Liver (tissue), 9 donors: ENCODE results near the gene HNRNPC. TPM values are rescaled to one million over a fixed set of nuclear protein-coding genes. Genes with fewer than 3 reads are reported as not detected.

Experiments
- DNase-seq: peaks from one replicate; pipeline ENCODE4 v3.0.0-alpha.2; 2017; ENCODE audit warnings: low spot score
- H3K27ac ChIP-seq, 2 donors: one replicate each; pipeline ENCODE4 v1.7.0; 2013; ENCODE audit warnings: inconsistent platforms in 2 of 2, low read length in 2 of 2, control low read depth in 1 of 2, low read depth in 1 of 2, mild to moderate bottlenecking in 1 of 2
- H3K27me3 ChIP-seq, 4 donors: one replicate each; pipeline versions ENCODE4 v1.6.1 to v1.7.0; 2013; ENCODE audit warnings: low read length in 3 of 4, inconsistent platforms in 1 of 4, mild to moderate bottlenecking in 1 of 4, moderate library complexity in 1 of 4; ENCODE audit not compliant: control insufficient read depth in 4 of 4, insufficient read depth in 4 of 4
- H3K36me3 ChIP-seq, 4 donors: one replicate each; pipeline versions ENCODE4 v1.6.1 to v1.7.0; 2013; ENCODE audit warnings: low read length in 3 of 4, mild to moderate bottlenecking in 3 of 4, low read depth in 1 of 4, moderate library complexity in 1 of 4; ENCODE audit not compliant: control insufficient read depth in 4 of 4, insufficient read depth in 3 of 4
- H3K4me1 ChIP-seq, 4 donors: one replicate each; pipeline versions ENCODE4 v1.6.1 to v1.7.0; 2013; ENCODE audit warnings: low read length in 3 of 4, mild to moderate bottlenecking in 3 of 4, moderate library complexity in 1 of 4; ENCODE audit not compliant: control insufficient read depth in 4 of 4, insufficient read depth in 4 of 4
- H3K4me3 ChIP-seq, 3 donors: one replicate each; pipeline versions ENCODE4 v1.6.1 to v1.7.0; 2013; ENCODE audit warnings: low read length in 3 of 3, control low read depth in 1 of 3, low read depth in 1 of 3, mild to moderate bottlenecking in 1 of 3
- H3K9ac ChIP-seq, 2 donors: one replicate each; pipeline ENCODE4 v1.7.0; 2013; ENCODE audit warnings: low read length in 2 of 2, mild to moderate bottlenecking in 2 of 2, moderate library complexity in 2 of 2, control low read depth in 1 of 2, low read depth in 1 of 2
- H3K9me3 ChIP-seq, 4 donors: one replicate each; pipeline versions ENCODE4 v1.6.1 to v1.7.0; 2013; ENCODE audit warnings: low read length in 3 of 4; ENCODE audit not compliant: control insufficient read depth in 4 of 4
- ATF3 ChIP-seq: IDR thresholded peaks from 2 replicates; pipeline ENCODE4 v1.6.1; 2016; ENCODE audit warnings: antibody characterized with exemption
- CTCF ChIP-seq: fragments of 150-350 bp; IDR thresholded peaks from 2 replicates; pipeline ENCODE4 v1.5.1; 2017; ENCODE audit warnings: improper control_type of control experiment, low read depth, low read length; ENCODE audit not compliant: missing input control
- EGR1 ChIP-seq, 2 donors: IDR thresholded peaks; 2 replicates each; pipeline ENCODE4 v1.6.1; 2016 to 2018; ENCODE audit warnings: antibody characterized with exemption in 2 of 2, low read depth in 2 of 2
- FOXA1 ChIP-seq: IDR thresholded peaks from 2 replicates; pipeline ENCODE4 v1.6.1; 2016; ENCODE audit warnings: antibody characterized with exemption
- GABPA ChIP-seq, 2 donors: IDR thresholded peaks in 1 of 2; conservative IDR thresholded peaks in 1 of 2; 2 replicates each; pipeline ENCODE4 v1.6.1; 2016; ENCODE audit warnings: antibody characterized with exemption in 2 of 2, mild to moderate bottlenecking in 1 of 2, moderate library complexity in 1 of 2
- HNF4A ChIP-seq, 2 donors: conservative IDR thresholded peaks; 2 replicates each; pipeline ENCODE4 v1.6.1; 2016; ENCODE audit warnings: antibody characterized with exemption in 2 of 2, mild to moderate bottlenecking in 2 of 2
- HNF4G ChIP-seq: IDR thresholded peaks from 2 replicates; pipeline ENCODE4 v1.6.1; 2016; ENCODE audit warnings: antibody characterized with exemption
- JUND ChIP-seq, 2 donors: IDR thresholded peaks; 2 replicates each; pipeline ENCODE4 v1.6.1; 2016; ENCODE audit warnings: antibody characterized with exemption in 2 of 2
- MAX ChIP-seq: IDR thresholded peaks from 2 replicates; pipeline ENCODE4 v1.6.1; 2016; ENCODE audit warnings: antibody characterized with exemption
- NR2F2 ChIP-seq: IDR thresholded peaks from 2 replicates; pipeline ENCODE4 v1.6.1; 2016; ENCODE audit warnings: antibody characterized with exemption
- RAD21 ChIP-seq, 2 donors: IDR thresholded peaks; 2 replicates each; pipeline ENCODE4 v1.6.1; 2016; ENCODE audit warnings: antibody characterized with exemption in 2 of 2, mild to moderate bottlenecking in 2 of 2
- RXRA ChIP-seq, 2 donors: IDR thresholded peaks; 2 replicates each; pipeline ENCODE4 v1.6.1; 2017 to 2018; ENCODE audit warnings: antibody characterized with exemption in 2 of 2, mild to moderate bottlenecking in 1 of 2
- SP1 ChIP-seq: IDR thresholded peaks from 2 replicates; pipeline ENCODE4 v1.6.1; 2018; ENCODE audit warnings: antibody characterized with exemption, mild to moderate bottlenecking
- TAF1 ChIP-seq: conservative IDR thresholded peaks from 2 replicates; pipeline ENCODE4 v1.6.1; 2016; ENCODE audit warnings: antibody characterized with exemption, mild to moderate bottlenecking
- YY1 ChIP-seq: IDR thresholded peaks from 2 replicates; pipeline ENCODE4 v1.6.1; 2016; ENCODE audit warnings: antibody characterized with exemption, mild to moderate bottlenecking
- ZBTB33 ChIP-seq: IDR thresholded peaks from 2 replicates; pipeline ENCODE4 v1.6.1; 2016; ENCODE audit warnings: antibody characterized with exemption
- WGBS: extraction: QIAGEN DNeasy Blood & Tissue Kit; methylation state at CpG from one replicate; pipeline ENCODE4 v1.1.7; 2013; 5-methylcytosine and 5-hydroxymethylcytosine counted together
- polyA plus RNA-seq, 2 donors: library from polyadenylated mRNA; stranded (reverse) in 1 of 2; unstranded in 1 of 2; fragments of 200-250 nt in 1 of 2; fragments of >200 nt in 1 of 2; fragmentation: Nextera tagmentation in 1 of 2; extraction: Ambion mirVana in 1 of 2; gene quantifications; one replicate each; pipeline versions ENCODE4 v1.2.1 to v1.2.3, GENCODE V29; 2013 to 2015
- total RNA-seq, 2 donors: library from RNA; depleted of rRNA; stranded (reverse); fragments of >200 nt; gene quantifications; one replicate each; pipeline ENCODE4 v1.2.3, GENCODE V29; 2014
- TF ChIP-seq, protein P1 (sequence below): IDR thresholded peaks from 2 replicates; pipeline ENCODE4 v1.6.1; 2016; ENCODE audit warnings: antibody characterized with exemption, mild to moderate bottlenecking
- donor health status: healthy.
- donor health status: healthy.
- donor health status: healthy.
- donor health status: healthy.
- donor health status: healthy.

HNRNPC gene
- total and polyA plus RNA-seq, 4 donors, result 119 to 384 (median 270) TPM

- H3K27me3 ChIP-seq, result no peaks in the 10 kb centered on the region
- no peaks in the 10 kb centered on the region for H3K9me3 ChIP-seq
- no peak overlapping the region for H3K9ac ChIP-seq
- peaks cover 22 to 90% (median 72%) of the 10 kb centered on the region in 4 donors for H3K36me3 ChIP-seq
- H3K4me3 ChIP-seq, result no peak overlapping the region
- H3K27ac ChIP-seq, result no peak overlapping the region
- peaks cover 3 to 5% (median 4%) of the 10 kb centered on the region in 4 donors for H3K4me1 ChIP-seq
- WGBS, result 99% methylated on average over 1 of the region's 1 CpG
- no peak for TF ChIP-seq MAX
- DNase-seq, result no peak
Observed at GRCh38 chr14:21227981-21228380, 41.3 kb downstream of the HNRNPC start.

GRCh38 chr14:21227150-21227549 lies 42.1 kb downstream of the HNRNPC start:
- H3K4me3 ChIP-seq, result no peak overlapping the region
- peaks cover 0 to 5% (median 2%) of the 10 kb centered on the region in 4 donors for H3K4me1 ChIP-seq
- TF ChIP-seq HNF4A (conservative IDR thresholded peaks at IDR 0.05) (no peak), HNF4G (no peak), JUND (IDR thresholded peaks at IDR 0.05) (no peak), NR2F2 (no peak), GABPA (IDR thresholded peaks at IDR 0.05 in 1 of 2, conservative IDR thresholded peaks at IDR 0.05 in 1 of 2) (no peak), ATF3 (no peak), CTCF (no peak), RXRA (IDR thresholded peaks at IDR 0.05) (no peak), SP1 (no peak), ZBTB33 (no peak), FOXA1 (no peak), EGR1 (IDR thresholded peaks at IDR 0.05; ENCODE audit: low read depth in 2 of 2) (no peak), YY1 (no peak), MAX (no peak), RAD21 (IDR thresholded peaks at IDR 0.05) (no peak), TAF1 (no peak)
- TF ChIP-seq, protein P1, sequence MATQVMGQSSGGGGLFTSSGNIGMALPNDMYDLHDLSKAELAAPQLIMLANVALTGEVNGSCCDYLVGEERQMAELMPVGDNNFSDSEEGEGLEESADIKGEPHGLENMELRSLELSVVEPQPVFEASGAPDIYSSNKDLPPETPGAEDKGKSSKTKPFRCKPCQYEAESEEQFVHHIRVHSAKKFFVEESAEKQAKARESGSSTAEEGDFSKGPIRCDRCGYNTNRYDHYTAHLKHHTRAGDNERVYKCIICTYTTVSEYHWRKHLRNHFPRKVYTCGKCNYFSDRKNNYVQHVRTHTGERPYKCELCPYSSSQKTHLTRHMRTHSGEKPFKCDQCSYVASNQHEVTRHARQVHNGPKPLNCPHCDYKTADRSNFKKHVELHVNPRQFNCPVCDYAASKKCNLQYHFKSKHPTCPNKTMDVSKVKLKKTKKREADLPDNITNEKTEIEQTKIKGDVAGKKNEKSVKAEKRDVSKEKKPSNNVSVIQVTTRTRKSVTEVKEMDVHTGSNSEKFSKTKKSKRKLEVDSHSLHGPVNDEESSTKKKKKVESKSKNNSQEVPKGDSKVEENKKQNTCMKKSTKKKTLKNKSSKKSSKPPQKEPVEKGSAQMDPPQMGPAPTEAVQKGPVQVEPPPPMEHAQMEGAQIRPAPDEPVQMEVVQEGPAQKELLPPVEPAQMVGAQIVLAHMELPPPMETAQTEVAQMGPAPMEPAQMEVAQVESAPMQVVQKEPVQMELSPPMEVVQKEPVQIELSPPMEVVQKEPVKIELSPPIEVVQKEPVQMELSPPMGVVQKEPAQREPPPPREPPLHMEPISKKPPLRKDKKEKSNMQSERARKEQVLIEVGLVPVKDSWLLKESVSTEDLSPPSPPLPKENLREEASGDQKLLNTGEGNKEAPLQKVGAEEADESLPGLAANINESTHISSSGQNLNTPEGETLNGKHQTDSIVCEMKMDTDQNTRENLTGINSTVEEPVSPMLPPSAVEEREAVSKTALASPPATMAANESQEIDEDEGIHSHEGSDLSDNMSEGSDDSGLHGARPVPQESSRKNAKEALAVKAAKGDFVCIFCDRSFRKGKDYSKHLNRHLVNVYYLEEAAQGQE, result no peak
- no peaks in the 10 kb centered on the region for H3K27me3 ChIP-seq
- no peaks in the 10 kb centered on the region for H3K9me3 ChIP-seq
- DNase-seq, result no peak
- 86% methylated on average over 5 of the region's 5 CpGs for WGBS
- no peak overlapping the region for H3K27ac ChIP-seq
- no peak overlapping the region for H3K9ac ChIP-seq
- H3K36me3 ChIP-seq, result peaks cover 18 to 86% (median 72%) of the 10 kb centered on the region in 4 donors
